Brain pericyte (primary cell): Measurements from ENCODE around the gene BHLHE40.

Source experiments
- DNase-seq: peaks from one replicate; pipeline ENCODE4 v3.0.0-alpha.2; 2012; ENCODE audit warnings: low read depth, low spot score

The BHLHE40 gene

DNA sequence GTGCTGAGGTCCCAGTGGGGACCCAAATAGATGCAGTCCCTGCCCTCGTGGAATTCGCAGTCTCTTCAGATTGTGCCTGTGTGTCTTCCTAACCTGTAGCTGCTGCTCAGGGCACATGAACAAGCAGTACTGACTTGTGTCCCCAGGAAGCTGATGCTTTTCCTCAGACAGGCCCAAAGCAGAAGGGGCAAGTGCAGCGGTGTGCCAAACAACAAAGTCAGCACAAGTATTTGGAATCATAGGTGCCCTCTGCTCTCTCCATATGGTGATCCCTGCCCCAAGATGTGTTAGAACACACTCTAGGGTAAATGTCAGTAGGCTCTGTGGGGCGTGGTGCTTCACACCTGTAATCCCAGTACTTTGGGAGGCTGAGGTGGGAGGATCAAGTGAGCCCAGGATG, 21.9 kb downstream of the BHLHE40 start:
- DNase-seq, result no peak

DNA sequence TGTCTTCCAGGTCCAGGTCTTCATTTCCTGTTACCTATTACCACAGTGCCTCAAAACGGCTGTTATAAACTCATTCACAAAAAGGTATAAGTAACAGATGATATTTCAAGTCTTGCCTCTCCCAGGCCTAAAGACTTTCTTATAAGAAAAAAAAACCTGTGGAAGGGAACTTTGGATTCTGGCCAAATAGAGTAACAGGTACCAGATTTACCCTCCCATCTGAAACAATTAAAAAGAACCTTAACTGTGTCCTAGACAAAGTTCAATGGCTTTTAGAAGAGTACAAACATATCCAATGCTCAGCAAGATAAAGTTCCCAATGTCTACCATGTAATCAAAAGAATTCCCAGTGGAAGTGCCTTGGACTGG, 22.6 kb downstream of the BHLHE40 start:
- DNase-seq, result no peak

DNA sequence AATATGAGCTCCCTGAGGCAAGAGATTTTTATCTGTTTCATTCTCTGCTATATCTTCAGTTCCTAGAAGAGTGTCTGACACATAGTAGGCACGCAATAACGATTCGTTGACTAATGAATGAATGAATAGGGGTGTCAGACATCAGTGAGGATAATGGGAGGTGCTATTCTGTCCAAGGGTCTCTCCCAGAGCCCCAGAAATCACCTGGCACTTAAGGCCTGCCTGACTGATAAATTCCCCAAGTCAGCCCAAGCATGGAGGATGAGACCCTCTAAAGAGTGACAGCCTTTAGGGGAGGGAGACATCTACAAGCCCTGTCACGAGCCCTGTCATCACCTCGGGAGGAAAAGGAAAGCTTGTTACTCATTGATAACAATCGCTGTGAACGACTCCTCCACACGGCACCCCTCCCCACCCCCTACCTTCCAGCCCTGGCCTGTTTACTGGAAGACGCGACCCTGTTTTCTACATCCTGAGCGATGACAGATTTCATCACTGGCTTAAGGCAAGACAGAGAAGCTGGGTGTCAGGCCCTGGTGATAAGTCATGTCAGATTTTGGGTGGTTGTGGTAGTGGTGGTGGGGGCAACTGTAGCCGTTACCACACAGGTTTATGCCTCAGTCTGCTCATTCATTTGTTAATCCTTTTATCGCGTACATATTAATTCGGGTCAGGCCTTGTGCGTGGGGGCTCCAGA, 23.1 kb downstream of the BHLHE40 start:
- DNase-seq, result no peak

DNA sequence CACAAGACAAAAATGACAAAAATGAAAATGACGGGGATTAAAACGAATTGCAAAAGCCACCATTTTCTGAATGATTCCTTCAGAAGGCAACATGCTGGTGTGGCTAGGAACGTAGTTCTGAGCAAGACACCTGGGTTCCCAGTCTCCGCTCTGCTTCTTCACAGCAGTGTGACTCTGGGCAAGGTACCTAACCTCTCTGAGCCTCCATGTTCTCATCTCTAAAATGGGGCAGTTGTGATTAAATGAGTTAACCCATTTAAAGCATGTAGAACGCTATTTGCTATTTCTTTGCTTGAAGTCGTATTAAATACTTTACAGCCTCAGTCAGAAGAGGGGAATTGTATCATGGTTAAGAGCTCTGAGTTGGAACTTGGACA, 23.6 kb downstream of the BHLHE40 start:
- DNase-seq, result no peak

DNA sequence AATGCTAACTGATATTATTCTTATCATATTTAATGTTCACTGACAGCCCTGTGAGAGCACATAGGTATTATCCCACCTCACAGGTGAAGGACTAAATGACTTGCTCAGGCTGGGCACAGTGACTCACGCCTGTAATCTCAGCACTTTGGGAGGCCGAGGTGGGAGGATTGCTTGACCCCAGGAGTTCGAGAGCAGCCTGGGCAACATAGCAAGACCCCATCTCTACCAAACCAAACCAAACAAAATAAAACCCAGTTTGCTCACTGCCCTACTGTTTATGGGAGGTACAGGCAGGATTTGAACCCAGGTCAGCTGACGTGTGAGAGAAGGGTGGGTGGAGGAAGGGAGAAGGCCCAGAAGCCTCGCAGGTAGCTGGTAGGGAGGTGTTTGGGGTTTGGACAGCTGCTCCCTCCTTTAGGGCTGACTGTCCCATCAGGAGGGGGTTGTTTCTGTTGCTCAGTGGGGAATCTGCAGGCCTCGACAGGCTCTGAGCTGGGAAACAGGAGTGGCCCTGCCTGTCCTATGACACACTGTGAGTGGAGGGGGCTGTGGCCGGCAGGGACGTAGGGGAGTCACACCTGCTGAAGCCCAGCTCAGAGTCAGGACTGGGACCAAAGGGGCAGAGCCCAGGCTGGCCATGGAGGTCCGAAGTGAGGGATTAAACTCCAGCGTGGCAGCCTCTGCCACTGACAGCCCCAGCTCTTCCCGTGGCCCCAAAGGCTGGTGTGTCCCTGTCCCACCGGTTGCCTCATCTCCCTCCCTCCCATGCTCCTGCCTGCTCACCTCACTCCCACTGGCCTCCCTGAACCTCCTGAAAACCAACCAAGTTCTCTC, 25.3 kb downstream of the BHLHE40 start:
- DNase-seq, result no peak

DNA sequence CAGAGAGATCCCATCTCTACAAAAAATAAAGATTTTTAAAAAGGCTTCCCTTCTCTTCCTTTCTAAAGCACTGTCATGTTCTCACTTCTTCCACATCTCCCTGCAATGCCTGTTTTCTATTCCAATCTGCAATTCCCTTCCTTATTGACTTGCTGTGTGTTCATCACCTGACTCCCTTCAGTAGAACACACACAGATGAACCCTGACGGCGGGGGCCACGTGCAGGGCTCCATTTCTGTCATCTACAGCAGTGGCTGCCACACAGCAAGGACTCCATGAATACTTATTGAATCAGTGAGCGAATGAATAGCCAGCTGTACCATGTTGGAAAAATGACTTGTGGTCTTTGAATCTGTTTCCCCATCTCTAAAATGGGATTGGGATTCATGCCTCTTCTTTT, 26.1 kb downstream of the BHLHE40 start:
- DNase-seq, result no peak

DNA sequence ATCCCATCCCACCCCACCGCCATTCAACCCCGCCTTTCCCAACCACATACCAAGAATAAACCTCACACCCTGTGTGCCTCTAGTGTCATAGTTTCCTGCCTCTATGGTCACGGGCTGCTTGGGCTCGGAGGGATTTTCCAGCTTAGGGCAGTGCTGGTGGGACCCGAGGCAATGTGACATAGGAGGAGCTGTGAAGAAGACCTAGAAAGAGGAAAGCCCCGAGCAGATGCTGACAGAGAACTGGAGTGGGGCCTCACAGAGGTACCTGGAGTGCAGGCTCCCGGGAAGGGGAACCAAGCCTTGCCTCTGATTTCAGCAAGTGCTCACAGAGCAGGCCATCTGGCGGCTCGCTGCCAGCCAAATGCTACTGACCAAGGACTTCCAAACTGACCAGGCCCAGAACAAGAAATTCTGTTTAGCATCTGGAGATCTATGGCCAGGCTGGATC, 27.5 kb downstream of the BHLHE40 start:
- no peak for DNase-seq

DNA sequence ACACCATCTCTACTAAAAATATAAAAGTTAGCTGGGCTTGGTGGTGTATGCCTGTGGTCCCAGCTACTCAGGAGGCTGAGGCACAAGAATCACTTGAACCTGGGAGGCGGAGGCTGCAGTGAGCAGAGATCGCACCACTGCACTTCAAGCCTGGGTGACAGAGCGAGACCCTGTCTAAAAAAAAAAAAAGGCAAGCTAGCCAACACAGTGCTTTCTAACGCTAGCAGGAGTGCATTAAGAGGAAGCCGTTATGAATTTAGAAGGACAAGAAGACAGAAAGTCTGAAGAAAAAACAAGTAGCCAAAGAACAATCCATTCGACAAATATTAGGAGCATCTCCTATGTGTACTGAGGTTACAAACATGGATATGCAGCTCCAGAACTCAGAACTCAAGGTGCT, 28.6 kb downstream of the BHLHE40 start:
- DNase-seq, result no peak

DNA sequence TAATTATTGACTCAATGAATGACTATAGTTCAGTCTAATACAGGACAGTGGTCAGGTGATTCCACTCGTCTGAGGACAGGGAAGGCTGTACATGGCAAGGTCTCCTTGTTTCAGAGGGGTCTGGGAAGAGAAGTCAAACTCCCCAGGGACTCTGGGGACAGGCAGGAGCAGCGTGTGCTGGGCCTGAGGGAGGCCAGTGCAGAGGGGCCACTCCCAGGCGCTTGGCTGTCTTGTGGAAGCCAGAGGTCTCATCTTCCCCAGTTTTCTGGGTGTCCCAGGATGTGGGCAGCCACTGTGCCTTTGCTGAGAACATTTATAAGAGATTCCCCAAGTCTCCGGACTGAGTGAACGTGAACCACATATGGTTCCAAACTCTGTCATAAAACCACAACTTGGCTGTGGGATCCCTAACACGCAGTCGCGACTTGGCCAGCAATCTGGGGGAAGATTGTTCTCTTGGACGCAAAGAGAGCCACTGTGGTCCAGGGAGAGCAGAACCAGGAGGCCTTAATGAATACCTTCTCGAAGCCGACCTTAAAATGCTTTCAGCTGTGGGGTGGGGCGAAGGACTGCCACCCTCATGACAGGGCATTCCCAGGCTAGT, 30.4 kb downstream of the BHLHE40 start:
- no peak for DNase-seq

DNA sequence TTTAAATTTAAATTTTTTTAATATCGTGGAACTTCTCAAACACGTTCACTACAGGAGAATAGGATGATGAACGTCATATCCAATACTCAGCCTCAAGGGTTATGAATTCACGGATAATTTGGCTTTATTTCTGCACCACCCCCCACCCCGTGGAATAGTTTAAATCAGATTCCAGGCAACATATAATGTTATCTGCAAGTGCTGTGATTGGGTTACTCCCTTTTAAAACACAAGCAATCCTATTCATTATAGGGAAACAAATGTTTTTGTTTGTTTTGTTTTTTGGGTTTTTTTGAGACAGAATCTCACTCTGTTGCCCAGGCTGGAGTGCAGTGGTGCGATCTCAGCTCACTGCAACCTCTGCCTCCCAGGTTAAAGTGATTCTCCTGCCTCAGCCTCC, 30.9 kb downstream of the BHLHE40 start:
- DNase-seq, result no peak

DNA sequence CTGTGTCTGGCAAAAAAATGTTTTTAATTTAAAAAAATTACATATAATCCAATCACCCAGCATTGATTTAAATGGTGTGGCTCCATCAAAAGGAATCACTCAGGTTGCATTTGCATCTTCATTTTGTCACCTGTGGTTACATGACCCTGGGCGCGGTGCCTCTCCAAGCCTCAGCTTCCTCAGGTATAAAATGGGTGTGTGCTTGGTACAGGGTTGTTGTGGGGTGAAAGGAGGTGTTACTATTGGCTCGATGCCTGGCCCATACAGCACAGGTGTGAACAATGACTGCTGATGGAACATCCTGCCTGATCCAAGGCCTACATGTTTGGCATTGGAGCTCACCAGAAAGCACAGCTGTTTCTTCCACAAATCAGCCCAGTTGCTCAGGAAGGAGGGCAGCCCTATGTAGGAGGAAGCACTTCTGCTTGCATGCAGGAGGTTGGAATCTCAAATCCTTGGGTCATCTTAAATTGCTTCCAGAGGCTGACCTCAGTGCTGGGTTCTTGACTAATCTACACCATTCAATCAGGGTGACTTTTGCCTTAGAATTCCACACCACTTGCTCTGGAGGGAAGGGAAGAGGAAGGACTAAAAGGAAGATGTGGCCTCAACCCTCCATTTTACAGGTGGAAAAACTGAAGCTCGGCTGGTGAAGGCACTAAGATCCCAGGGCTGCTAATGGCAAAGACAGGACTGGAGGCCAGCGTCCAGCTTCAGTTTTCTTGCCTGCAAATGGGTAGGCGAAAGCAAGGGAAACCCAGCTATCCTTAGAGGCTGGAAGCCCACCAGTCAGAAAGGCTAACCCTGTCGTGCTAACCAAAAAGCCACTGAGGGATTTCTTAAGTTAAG, 31.7 kb downstream of the BHLHE40 start:
- DNase-seq, result no peak

DNA sequence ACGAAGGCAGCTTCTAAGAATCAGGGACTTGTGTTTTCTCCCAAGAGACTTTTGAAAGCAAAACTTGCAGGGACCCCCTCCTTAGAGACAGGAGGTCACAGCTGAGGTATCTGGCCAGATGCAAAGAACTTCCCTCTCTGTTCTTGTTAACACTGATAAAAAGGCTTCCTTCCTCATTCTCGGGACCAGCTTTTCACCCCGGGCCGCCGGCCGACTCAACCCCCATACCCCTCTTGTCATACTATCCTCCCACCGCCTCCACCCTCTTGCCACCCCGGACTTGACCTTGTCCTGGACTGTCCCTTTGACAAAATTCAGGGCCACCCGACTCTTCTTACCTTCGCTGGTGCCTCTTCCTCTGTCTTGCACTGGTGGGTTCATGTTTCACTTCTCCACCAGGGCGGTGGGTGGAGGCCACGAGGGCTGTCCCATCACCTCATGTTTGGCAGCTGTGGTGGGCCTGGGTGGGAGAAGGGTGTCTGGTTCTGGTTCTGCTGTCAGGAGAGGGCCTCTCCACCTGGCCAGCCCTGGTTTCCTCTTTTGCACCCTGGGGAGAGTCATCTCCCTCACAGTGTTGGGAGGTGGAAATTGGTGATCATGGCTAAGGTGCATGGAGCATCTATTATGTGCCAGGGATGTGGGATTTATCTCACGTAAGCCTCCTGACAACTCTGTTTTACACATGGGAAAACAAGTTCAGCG, 32.5 kb downstream of the BHLHE40 start:
- no peak for DNase-seq

DNA sequence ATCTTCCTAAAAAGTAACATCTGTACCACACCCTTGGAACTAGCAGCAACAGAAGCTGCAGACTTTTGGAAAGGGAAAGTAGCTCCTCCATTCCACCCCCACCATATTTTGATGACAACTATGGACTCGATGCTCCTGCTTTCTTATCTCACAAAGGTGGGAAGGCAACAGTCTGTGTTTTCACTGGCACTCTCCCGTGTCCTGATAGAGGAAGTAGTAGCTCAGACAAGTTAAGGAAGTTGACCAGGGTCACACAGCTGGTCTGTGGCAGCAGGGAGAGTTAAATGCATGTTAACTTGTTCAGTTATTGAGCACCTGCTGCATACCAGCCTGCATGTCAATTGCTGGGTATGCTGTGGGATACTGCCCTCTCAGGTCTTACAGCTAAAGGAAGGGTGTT, 33.1 kb downstream of the BHLHE40 start:
- no peak for DNase-seq

DNA sequence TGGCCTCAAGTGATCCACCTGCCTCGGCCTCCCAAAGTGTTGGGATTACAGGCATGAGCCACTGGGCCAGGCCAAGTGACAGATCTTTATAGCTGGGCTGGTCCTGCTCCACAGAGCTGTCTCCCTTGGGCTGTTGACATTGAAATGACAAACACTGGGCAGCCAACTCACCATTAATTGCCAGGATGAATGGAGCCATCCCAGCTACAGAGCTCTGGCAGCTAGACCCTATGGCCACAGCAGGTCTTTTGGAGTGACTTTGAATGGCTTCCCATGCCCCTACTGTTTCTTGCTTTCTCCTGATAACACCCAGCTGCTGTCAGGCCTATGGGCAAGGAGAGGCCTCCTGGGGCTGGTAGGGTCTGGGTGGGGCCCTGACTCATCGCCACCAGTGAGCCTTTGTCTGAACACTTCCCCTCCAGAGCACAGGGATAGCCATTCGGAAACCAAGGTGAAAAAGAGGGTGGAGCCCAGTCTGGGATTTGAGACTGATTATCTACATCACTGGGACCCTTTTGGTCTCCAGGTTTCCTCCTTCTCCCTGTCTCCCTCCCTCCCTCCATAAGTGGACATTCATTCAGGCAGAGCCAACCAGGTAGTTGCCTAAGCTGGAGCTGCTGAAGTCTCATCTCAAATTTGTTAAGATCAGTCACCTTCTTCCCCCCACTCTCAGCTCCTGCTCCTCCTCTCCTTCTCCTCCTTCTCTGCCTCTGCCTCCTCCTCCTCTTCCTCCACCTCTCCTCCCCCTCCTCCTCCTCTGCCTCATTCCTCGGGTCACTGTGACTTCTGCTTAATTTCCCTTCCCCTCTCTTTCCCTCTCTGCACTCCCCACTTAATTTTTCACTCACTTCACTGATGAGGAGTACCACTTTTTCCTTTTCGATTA, 34.0 kb downstream of the BHLHE40 start:
- DNase-seq, result no peak

DNA sequence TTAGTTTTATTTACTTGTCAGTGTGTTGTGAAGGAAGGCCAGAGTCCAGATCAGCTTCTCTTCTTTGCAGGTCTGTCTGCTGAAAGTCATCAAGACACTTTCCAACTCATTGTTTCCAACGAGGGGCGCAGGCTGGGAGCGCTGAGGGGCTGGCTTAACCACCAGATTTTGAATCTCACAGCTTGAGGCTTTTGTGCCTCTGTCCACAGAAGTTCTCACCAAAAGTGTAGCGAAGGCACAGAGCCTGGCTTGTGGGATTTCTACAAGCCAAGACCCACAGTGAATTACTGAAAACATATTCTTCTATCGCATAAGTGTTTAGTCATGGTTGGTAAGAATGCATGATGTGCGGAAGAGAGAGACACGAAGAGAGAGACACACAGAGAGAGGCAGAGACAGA, 35.2 kb downstream of the BHLHE40 start:
- DNase-seq, result no peak

DNA sequence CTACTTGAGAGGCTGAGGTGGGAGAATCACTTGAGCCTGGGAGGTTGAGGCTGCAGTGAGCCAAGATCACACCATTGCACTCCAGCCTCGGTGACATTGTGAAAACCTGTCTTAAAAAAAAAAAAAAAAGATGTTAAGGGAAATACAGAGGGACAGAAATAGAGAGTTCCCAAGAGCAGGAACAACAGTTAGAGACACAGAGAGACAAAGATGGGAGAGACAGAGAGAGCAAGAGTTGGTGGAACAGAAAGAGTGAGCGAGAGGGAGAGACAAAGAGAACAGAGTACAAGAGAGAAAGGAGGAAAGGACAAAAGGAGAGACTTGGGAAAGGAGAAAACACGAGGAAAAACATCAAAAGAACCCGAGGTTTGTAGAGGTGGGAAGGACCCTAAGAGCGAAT, 35.8 kb downstream of the BHLHE40 start:
- no peak for DNase-seq

DNA sequence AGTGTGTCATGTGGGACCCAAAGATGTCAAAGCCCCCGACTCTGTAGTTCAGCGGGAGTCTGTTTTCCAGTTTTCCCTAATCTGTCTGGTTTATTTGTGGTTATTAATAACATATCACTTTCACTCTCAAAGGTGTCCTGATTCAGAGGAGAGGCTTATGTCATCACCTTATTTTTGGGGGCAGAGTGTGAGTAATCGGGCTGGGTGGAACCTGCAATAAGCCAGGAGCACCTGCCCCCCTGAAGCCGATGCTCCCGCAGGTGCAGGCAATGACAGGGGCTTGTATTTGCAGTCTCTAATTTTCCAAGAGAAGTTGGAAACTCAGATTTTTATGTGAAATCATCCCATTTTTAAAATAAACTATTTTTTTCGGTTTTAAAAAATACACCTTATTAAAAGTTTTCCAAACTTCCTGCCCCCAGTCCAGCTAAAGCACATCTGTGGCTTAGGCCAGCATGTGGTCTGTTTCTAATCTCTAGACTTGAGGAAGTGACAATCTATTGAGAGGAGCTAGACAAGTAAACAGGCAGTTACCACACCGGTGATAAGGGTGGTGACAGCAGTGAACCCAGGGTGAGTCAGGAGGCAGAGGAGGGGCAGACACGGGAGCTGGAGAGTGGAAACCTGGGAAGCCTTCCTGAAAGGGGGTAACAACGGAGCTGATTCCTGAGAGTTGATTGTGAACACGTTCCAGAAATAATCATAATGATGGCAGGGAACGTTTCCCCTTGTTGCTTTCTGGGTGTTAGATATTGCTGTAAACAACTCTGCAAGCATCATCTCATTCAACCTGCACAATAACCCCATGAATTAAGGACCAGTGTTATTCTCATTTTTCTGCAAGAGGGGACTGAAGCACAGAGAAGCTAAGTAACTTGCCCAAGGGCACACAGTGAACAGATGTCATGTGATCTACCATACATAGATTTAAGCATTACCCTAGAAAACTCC, 37.2 kb downstream of the BHLHE40 start:
- DNase-seq, result no peak

DNA sequence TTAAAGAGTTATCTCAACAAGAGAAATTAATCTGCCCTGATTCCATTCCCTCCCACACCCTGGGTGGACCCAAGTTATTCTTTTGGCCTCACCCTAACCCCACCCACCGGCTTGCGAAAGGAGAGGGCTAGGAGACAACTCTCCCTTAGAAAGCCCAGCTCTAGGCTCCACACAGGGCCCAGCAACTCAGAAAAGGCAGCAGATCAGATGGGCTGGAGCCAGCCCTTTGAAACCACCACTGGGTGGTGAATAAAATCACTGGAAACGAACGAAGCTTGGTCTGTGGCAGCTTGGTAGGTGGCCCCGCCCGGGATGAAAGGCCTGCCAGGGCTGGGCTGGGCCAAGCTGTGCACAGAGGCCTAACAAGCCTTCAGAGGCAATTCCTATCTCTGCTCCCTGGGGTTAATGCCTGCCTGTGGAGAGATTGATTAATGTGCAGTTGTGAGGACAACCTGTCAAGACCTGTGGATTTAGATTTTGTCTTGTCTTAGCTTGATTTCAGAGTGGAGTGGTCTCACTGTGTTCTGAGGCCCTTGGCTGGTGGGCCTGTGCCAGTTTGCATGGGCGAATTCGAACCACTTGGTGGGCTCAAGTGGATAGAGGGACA, 38.8 kb downstream of the BHLHE40 start:
- DNase-seq, result no peak
